Neural crest cell (in vitro differentiated cells): Measurements from ENCODE around the gene TRMT11. TPM values are rescaled to one million over a fixed set of nuclear protein-coding genes. Genes with fewer than 3 reads are reported as not detected.

Source experiments
- DNase-seq: peaks from one replicate; pipeline ENCODE4 v3.0.0; 2021; ENCODE audit warnings: low read depth, mixed read lengths, low spot score
- H3K27ac Mint-ChIP-seq: one replicate; pipeline ENCODE4 v1.8.0; 2021; ENCODE audit warnings: mild to moderate bottlenecking, mixed read lengths; ENCODE audit not compliant: unreplicated experiment
- H3K27me3 Mint-ChIP-seq: 2 replicates; pipeline ENCODE4 v1.8.0; 2021; ENCODE audit warnings: low read depth, mild to moderate bottlenecking, mixed read lengths
- H3K36me3 Mint-ChIP-seq: 2 replicates; pipeline ENCODE4 v1.8.0; 2021; ENCODE audit warnings: low read depth, mild to moderate bottlenecking, mixed read lengths
- H3K4me1 Mint-ChIP-seq: 2 replicates; pipeline ENCODE4 v1.8.0; 2021; ENCODE audit warnings: mixed read lengths
- H3K4me3 Mint-ChIP-seq: one replicate; pipeline ENCODE4 v1.8.0; 2021; ENCODE audit warnings: mild to moderate bottlenecking, mixed read lengths
- H3K9me3 Mint-ChIP-seq: 2 replicates; pipeline ENCODE4 v1.8.0; 2021; ENCODE audit warnings: mixed read lengths
- CTCF ChIP-seq: fragments of 200-600 bp; sonication (generic); conservative IDR thresholded peaks from 2 replicates; pipeline ENCODE4 v1.5.0; 2021; ENCODE audit warnings: antibody characterized with exemption, mild to moderate bottlenecking
- total RNA-seq: library from RNA; stranded (reverse); gene quantifications from 2 replicates; pipeline ENCODE4 v1.2.1, GENCODE V29; 2021

The TRMT11 gene
- total RNA-seq, 1 donor from 2014 or later: 31.0 TPM

- no peaks in the 10 kb centered on the region for H3K9me3 Mint-ChIP-seq
- H3K4me1 Mint-ChIP-seq: peaks cover 5% of the 10 kb centered on the region
- DNase-seq: no peak
- no peak overlapping the region for H3K4me3 Mint-ChIP-seq
- no peak overlapping the region for H3K27ac Mint-ChIP-seq
- peaks cover 3% of the 10 kb centered on the region for H3K36me3 Mint-ChIP-seq
- no peaks in the 10 kb centered on the region for H3K27me3 Mint-ChIP-seq
- TF ChIP-seq CTCF: no peak
These were observed 8.5 kb downstream of the TRMT11 start for GRCh38 chr6:125994670-125995488.

GRCh38 chr6:125995972-125996580, 9.7 kb downstream of the TRMT11 start:
- no peaks in the 10 kb centered on the region for H3K27me3 Mint-ChIP-seq
- H3K27ac Mint-ChIP-seq: no peak overlapping the region
- H3K9me3 Mint-ChIP-seq: no peaks in the 10 kb centered on the region
- H3K36me3 Mint-ChIP-seq: peaks cover 7% of the 10 kb centered on the region
- no peak overlapping the region for H3K4me3 Mint-ChIP-seq
- peak; percentile 96 for TF ChIP-seq CTCF
- peaks cover 5% of the 10 kb centered on the region for H3K4me1 Mint-ChIP-seq
- DNase-seq: peak; percentile 59

GRCh38 chr6:126002755-126003679, 16.7 kb downstream of the TRMT11 start:
- no peak for DNase-seq
- Mint-ChIP-seq H3K36me3 (peaks cover 11% of the 10 kb centered on the region), H3K27ac (no peak overlapping the region), H3K27me3 (no peaks in the 10 kb centered on the region), H3K9me3 (no peaks in the 10 kb centered on the region), H3K4me3 (no peak overlapping the region), H3K4me1 (no peaks in the 10 kb centered on the region)
- TF ChIP-seq CTCF: no peak

- H3K27ac Mint-ChIP-seq: no peak overlapping the region
- TF ChIP-seq CTCF: no peak
- no peaks in the 10 kb centered on the region for H3K9me3 Mint-ChIP-seq
- H3K4me1 Mint-ChIP-seq: peaks cover 4% of the 10 kb centered on the region
- no peaks in the 10 kb centered on the region for H3K27me3 Mint-ChIP-seq
- peaks cover 15% of the 10 kb centered on the region for H3K36me3 Mint-ChIP-seq
- no peak overlapping the region for H3K4me3 Mint-ChIP-seq
- no peak for DNase-seq
These were observed 21.5 kb downstream of the TRMT11 start for GRCh38 chr6:126007800-126008199.

- Mint-ChIP-seq H3K9me3 (no peaks in the 10 kb centered on the region), H3K36me3 (peaks cover 18% of the 10 kb centered on the region), H3K4me1 (peaks cover 4% of the 10 kb centered on the region), H3K27me3 (no peaks in the 10 kb centered on the region), H3K4me3 (no peak overlapping the region), H3K27ac (no peak overlapping the region)
- TF ChIP-seq CTCF: no peak
- no peak for DNase-seq
These were observed 23.7 kb downstream of the TRMT11 start for GRCh38 chr6:126010040-126010439.
